Esophagus (tissue), 2 donors: ENCODE measurements around the gene FCN1. TPM values are rescaled to one million over a fixed set of nuclear protein-coding genes. Genes with fewer than 3 reads are reported as not detected.

Experiments
- H3K27ac ChIP-seq, 2 donors: one replicate each; pipeline ENCODE4 v1.5.1; 2013; ENCODE audit warnings: low read depth in 2 of 2, mild to moderate bottlenecking in 2 of 2, inconsistent platforms in 1 of 2, low read length in 1 of 2, moderate library complexity in 1 of 2
- H3K27me3 ChIP-seq, 2 donors: one replicate each; pipeline ENCODE4 v1.6.1; 2013; ENCODE audit warnings: low read length in 2 of 2, control low read depth in 1 of 2, mild to moderate bottlenecking in 1 of 2; ENCODE audit not compliant: insufficient read depth in 2 of 2, control insufficient read depth in 1 of 2
- H3K36me3 ChIP-seq, 2 donors: one replicate each; pipeline ENCODE4 v1.6.1; 2013; ENCODE audit warnings: low read length in 1 of 2; ENCODE audit not compliant: control insufficient read depth in 2 of 2, insufficient read depth in 2 of 2
- H3K4me1 ChIP-seq, 2 donors: one replicate each; pipeline ENCODE4 v1.6.1; 2013; ENCODE audit warnings: low read length in 1 of 2; ENCODE audit not compliant: control insufficient read depth in 2 of 2, insufficient read depth in 2 of 2
- H3K4me3 ChIP-seq, 2 donors: one replicate each; pipeline ENCODE4 v1.5.1; 2013; ENCODE audit warnings: low read length in 2 of 2, mild to moderate bottlenecking in 2 of 2, low read depth in 1 of 2, moderate library complexity in 1 of 2
- H3K9me3 ChIP-seq, 2 donors: one replicate each; pipeline ENCODE4 v1.6.1; 2013; ENCODE audit warnings: mild to moderate bottlenecking in 2 of 2, low read depth in 1 of 2, low read length in 1 of 2, moderate library complexity in 1 of 2; ENCODE audit not compliant: control insufficient read depth in 2 of 2, insufficient read depth in 1 of 2
- WGBS, 2 donors: extraction: QIAGEN DNeasy Blood & Tissue Kit; methylation state at CpG; one replicate each; pipeline ENCODE4 v1.1.7; 2013; 5-methylcytosine and 5-hydroxymethylcytosine counted together
- polyA plus RNA-seq, 2 donors: library from polyadenylated mRNA; stranded (reverse); fragments of 200-250 nt; gene quantifications; one replicate each; pipeline ENCODE4 v1.2.3, GENCODE V29; 2013
- donor health status: healthy with polysubstance abuse.
- donor health status: Bipolar disorder and iron deficiency.

Gene FCN1
- polyA plus RNA-seq, 2 donors, result 0.14 to 0.41 TPM

DNA sequence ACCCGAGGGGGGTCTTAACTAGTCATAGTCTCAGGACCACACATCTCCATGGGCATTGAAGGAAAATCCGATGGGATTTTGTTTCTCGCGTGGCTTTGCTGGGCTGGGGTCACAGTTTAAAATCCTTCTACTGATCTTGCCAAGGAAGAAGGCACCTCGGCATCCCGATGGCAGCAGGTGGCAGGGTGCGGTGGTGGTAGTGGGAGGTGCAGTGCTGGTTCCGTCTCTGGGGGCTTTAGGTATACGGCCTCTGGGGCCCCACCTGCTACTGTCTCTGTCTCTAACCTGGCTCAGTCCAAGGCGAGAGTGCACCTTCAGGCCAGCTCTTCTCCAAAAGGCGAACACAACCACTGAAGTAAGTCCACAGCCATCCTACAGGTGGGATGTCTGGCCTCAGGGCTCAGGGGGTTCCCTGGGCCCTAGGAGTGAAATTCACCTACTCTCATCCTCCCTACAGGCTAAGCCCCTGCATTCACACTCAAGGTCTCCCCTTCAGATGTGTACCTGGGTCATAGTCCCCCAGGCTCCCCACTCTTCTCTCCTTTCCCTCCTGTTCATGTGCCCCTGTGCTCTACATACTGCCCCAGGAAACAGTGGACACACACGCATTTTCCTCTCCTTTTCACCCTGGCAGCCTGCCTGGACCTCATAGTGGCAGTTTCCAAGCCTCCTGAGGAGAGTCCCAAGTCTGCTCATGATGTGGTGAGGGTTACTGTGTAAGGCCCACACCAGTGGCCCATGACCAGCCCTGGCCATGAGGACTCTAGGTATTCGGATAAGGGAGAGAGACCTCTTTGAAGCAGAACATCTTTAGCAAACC, 37.8 kb downstream of the FCN1 start:
- WGBS, 2 donors, result 88 to 89% methylated on average over 13 of the region's 13 CpGs
- no peaks in the 10 kb centered on the region for H3K27me3 ChIP-seq
- no peaks in the 10 kb centered on the region for H3K36me3 ChIP-seq
- H3K4me1 ChIP-seq, result no peaks in the 10 kb centered on the region
- H3K4me3 ChIP-seq, result no peak overlapping the region
- H3K9me3 ChIP-seq, result no peaks in the 10 kb centered on the region
- no peak overlapping the region for H3K27ac ChIP-seq

GRCh38 chr9:134877541-134877940, 40.2 kb downstream of the FCN1 start:
- H3K36me3 ChIP-seq, result no peaks in the 10 kb centered on the region
- H3K4me1 ChIP-seq, result no peaks in the 10 kb centered on the region
- no peaks in the 10 kb centered on the region for H3K9me3 ChIP-seq
- no peak overlapping the region for H3K27ac ChIP-seq
- WGBS, 2 donors, result 83 to 86% methylated on average over 4 of the region's 4 CpGs
- H3K4me3 ChIP-seq, result no peak overlapping the region
- no peaks in the 10 kb centered on the region for H3K27me3 ChIP-seq

- Histone ChIP-seq H3K9me3 (peaks cover 0 to 3% of the 10 kb centered on the region in 2 donors), H3K27ac (no peak overlapping the region), H3K4me3 (no peak overlapping the region), H3K36me3 (no peaks in the 10 kb centered on the region), H3K27me3 (no peaks in the 10 kb centered on the region), H3K4me1 (no peaks in the 10 kb centered on the region)
- WGBS, 2 donors, result 61 to 78% methylated on average over 1 of the region's 1 CpG
Observed at GRCh38 chr9:134875371-134875770, 42.3 kb downstream of the FCN1 start.

DNA sequence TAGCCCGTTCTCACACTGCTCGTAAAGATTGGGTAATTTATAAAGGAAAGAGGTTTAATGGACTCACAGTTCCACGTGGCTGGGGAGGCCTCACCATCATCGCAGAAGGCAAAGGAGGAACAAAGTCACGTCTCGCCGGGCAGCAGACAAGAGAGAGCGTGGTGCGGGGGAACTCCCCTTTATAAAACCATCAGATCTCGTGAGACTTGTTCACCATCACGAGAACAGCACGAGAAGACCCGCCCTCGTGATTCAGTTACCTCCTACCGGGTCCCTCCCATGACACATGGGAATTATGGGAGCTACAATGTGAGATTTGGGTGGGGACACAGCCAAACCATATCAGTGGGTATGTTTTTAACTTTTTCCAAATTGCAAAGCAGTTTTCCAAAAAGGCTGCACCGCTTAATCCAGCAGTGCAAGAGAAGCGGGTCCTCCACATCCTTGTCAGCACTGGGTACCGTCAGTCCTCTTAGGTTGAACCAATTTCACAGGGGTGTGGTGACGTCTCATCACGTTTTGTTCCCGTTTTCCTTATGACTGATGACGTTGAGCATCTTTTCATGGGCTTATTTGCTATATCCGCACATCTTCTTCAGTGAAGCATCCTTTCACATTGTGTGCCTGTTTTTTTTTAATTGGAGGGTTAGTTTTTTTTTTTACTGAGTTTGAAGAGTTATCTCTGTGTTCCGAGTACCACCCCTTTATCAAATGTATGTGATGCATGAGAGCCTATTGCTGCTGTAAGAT, 45.1 kb downstream of the FCN1 start:
- Histone ChIP-seq H3K9me3 (peaks cover 0 to 3% of the 10 kb centered on the region in 2 donors), H3K4me3 (no peak overlapping the region), H3K36me3 (no peaks in the 10 kb centered on the region), H3K27me3 (no peaks in the 10 kb centered on the region), H3K4me1 (no peaks in the 10 kb centered on the region), H3K27ac (no peak overlapping the region)
- WGBS, 2 donors, result 80 to 82% methylated on average over 24 of the region's 24 CpGs

GRCh38 chr9:134871697-134872340, 45.9 kb downstream of the FCN1 start:
- H3K36me3 ChIP-seq, result no peaks in the 10 kb centered on the region
- no peak overlapping the region for H3K27ac ChIP-seq
- H3K4me3 ChIP-seq, result no peak overlapping the region
- WGBS, 2 donors, result 53 to 62% methylated on average over 16 of the region's 16 CpGs
- no peaks in the 10 kb centered on the region for H3K27me3 ChIP-seq
- no peaks in the 10 kb centered on the region for H3K4me1 ChIP-seq
- peaks cover 0 to 3% of the 10 kb centered on the region in 2 donors for H3K9me3 ChIP-seq

DNA sequence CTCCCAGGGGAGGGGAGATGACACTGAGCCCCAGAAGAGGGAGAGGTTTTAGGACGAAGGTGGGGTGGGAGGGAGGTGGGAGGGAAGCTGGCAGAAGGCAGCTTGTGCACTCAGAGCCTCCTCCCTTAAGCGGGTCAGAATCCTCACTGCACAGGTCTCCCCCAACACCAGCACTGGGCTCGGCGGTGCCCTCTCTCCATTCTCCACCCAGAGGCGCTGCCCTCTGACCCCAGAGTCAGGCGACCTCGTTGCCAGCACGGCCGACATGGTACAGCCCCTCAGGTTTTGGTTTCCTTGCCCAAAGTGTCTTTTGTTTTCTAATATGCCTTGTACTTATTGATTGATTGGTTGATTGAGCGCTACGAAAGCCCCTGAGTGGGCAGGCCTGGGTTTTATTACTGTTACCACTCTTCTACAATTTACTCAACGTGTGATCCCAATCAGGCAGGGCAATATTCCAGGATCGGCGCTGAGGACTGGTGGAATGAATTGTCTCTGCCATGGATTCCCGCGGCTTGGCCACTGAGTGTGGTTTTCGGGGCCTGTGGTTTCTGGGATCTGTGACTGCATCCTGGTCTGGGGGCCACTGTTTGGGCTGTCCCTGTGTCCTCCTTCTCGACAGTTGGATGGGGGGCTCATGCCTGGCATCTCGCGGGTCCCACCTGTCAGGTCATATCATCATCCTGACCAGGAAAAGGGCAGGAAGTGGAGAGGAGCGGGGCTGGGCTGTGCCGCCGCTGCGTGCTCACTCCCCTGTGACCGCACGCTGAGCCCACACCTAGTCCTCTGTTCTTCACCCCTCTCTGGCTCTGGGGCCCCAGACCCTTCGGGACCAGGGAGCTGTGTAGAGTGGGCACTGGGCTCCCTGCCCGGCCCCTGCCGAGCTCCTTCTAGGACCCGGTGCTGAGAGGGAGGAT, 46.7 kb downstream of the FCN1 start:
- no peak overlapping the region for H3K27ac ChIP-seq
- no peaks in the 10 kb centered on the region for H3K4me1 ChIP-seq
- H3K27me3 ChIP-seq, result no peaks in the 10 kb centered on the region
- H3K9me3 ChIP-seq, result peaks cover 0 to 3% of the 10 kb centered on the region in 2 donors
- 76 to 80% methylated on average over 30 of the region's 30 CpGs for WGBS, 2 donors
- no peak overlapping the region for H3K4me3 ChIP-seq
- H3K36me3 ChIP-seq, result no peaks in the 10 kb centered on the region

GRCh38 chr9:134870301-134870694, 47.4 kb downstream of the FCN1 start:
- H3K4me1 ChIP-seq, result no peaks in the 10 kb centered on the region
- WGBS, 2 donors, result 76 to 81% methylated on average over 11 of the region's 11 CpGs

GRCh38 chr9:134869554-134870300, 48.0 kb downstream of the FCN1 start:
- Histone ChIP-seq H3K4me1 (no peaks in the 10 kb centered on the region), H3K36me3 (no peaks in the 10 kb centered on the region), H3K4me3 (no peak overlapping the region), H3K27ac (no peak overlapping the region), H3K9me3 (peaks cover 3% of the 10 kb centered on the region in 2 donors), H3K27me3 (no peaks in the 10 kb centered on the region)
- WGBS, 2 donors, result 77 to 78% methylated on average over 17 of the region's 17 CpGs

More at GRCh38 chr9:134870301-134870694, 47.4 kb downstream of the FCN1 start:
- Histone ChIP-seq H3K27me3 (no peaks in the 10 kb centered on the region), H3K9me3 (peaks cover 0 to 3% of the 10 kb centered on the region in 2 donors), H3K36me3 (no peaks in the 10 kb centered on the region), H3K27ac (no peak overlapping the region), H3K4me3 (no peak overlapping the region)
